K562 (cell line): ENCODE data around the gene TBC1D7.

Source experiments
- CHD4 ChIP-seq: fragments of 200-600 bp; sonication (generic); IDR thresholded peaks from 3 replicates; pipeline ENCODE4 v1.6.1; 2012; ENCODE audit warnings: low read depth, mild to moderate bottlenecking, mixed read lengths, low read length, inconsistent platforms; ENCODE audit not compliant: insufficient read depth, insufficient replicate concordance, poor library complexity, severe bottlenecking
- CTCF ChIP-seq, 3 experiments: IDR thresholded peaks in 2 of 3; conservative IDR thresholded peaks in 1 of 3; 2 replicates each; pipeline ENCODE4 v1.5.1; 2011 to 2012; ENCODE audit warnings: low read length in 3 of 3, mild to moderate bottlenecking in 3 of 3, control low read depth in 2 of 3, improper control_type of control experiment in 1 of 3, inconsistent platforms in 1 of 3, low read depth in 1 of 3, mixed read lengths in 1 of 3, moderate library complexity in 1 of 3; ENCODE audit not compliant: insufficient read depth in 2 of 3
- LCOR ChIP-seq: sonication (generic); formaldehyde crosslinking; IDR thresholded peaks from 2 replicates; pipeline ENCODE4 v1.8.0; 2022; ENCODE audit warnings: mild to moderate bottlenecking, missing genetic modification reagents
- PATZ1 ChIP-seq: fragments of 250-450 bp; sonication (Bioruptor Pico); IDR thresholded peaks from 2 replicates; pipeline ENCODE4 v1.5.0; 2020; ENCODE audit warnings: mild to moderate bottlenecking, borderline replicate concordance
- RAD21 ChIP-seq, 2 experiments: fragments of 250-450 bp in 1 of 2; fragments of 450-650 bp in 1 of 2; sonication (Bioruptor Pico) in 1 of 2; formaldehyde crosslinking in 1 of 2; IDR thresholded peaks in 1 of 2; conservative IDR thresholded peaks in 1 of 2; 2 replicates each; pipeline versions ENCODE4 v1.4.0 to v1.8.0; 2020 to 2022; ENCODE audit warnings: mild to moderate bottlenecking in 2 of 2, moderate library complexity in 1 of 2
- RCOR1 ChIP-seq, 2 experiments: IDR thresholded peaks; 2 replicates each; pipeline ENCODE4 v1.6.1; 2012; ENCODE audit warnings: low read depth in 2 of 2, low read length in 2 of 2, borderline replicate concordance in 1 of 2, improper control_type of control experiment in 1 of 2
- SREBF2 ChIP-seq: sonication (generic); formaldehyde crosslinking; IDR thresholded peaks from 2 replicates; pipeline ENCODE4 v1.4.0; 2020; ENCODE audit warnings: mild to moderate bottlenecking, missing genetic modification reagents
- TFAP4 ChIP-seq: sonication (generic); formaldehyde crosslinking; IDR thresholded peaks from 2 replicates; pipeline ENCODE4 v1.8.0; 2022; ENCODE audit warnings: missing genetic modification reagents, mild to moderate bottlenecking, moderate library complexity, borderline replicate concordance
- ZFX ChIP-seq: sonication (generic); formaldehyde crosslinking; IDR thresholded peaks from 2 replicates; pipeline ENCODE4 v1.8.0; 2022; ENCODE audit warnings: mild to moderate bottlenecking, missing genetic modification reagents, moderate library complexity
- ZNF561 ChIP-seq: fragments of 450-650 bp; formaldehyde crosslinking; conservative IDR thresholded peaks from 2 replicates; pipeline ENCODE4 v1.4.0; 2020; ENCODE audit warnings: mild to moderate bottlenecking, moderate library complexity
- ZNF589 ChIP-seq: fragments of 200-800 bp; sonication (Bioruptor generic); IDR thresholded peaks from 2 replicates; pipeline ENCODE4 v1.6.1; 2016; ENCODE audit warnings: low read depth, missing genetic modification characterization, missing compliant biosample characterization
- TF ChIP-seq, protein P1 (sequence below): sonication (generic); formaldehyde crosslinking; IDR thresholded peaks from 2 replicates; pipeline ENCODE4 v1.9.0; 2022; ENCODE audit warnings: mild to moderate bottlenecking, missing genetic modification reagents
- TF ChIP-seq, protein P2 (sequence below), 2 experiments: fragments of 450-650 bp in 1 of 2; sonication (generic) in 1 of 2; formaldehyde crosslinking; conservative IDR thresholded peaks; 2 replicates each; pipeline versions ENCODE4 v1.4.0 to v1.8.1; 2020 to 2022; ENCODE audit warnings: mild to moderate bottlenecking in 1 of 2, missing genetic modification reagents in 1 of 2

GRCh38 chr6:13318821-13319220, 9.5 kb downstream of the TBC1D7 start:
- TF ChIP-seq CTCF (IDR thresholded peaks at IDR 0.05 in 2 of 3, conservative IDR thresholded peaks at IDR 0.05 in 1 of 3; ENCODE audit: insufficient read depth in 2 of 3, low read depth in 1 of 3, low read length in 3 of 3): no peak
- TF ChIP-seq RCOR1 (IDR thresholded peaks at IDR 0.05; ENCODE audit: borderline replicate concordance in 1 of 2, low read depth in 2 of 2, low read length in 2 of 2): no peak
- TF ChIP-seq, protein P1, sequence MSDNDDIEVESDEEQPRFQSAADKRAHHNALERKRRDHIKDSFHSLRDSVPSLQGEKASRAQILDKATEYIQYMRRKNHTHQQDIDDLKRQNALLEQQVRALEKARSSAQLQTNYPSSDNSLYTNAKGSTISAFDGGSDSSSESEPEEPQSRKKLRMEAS (CRISPR knock-in tag): no peak
- TF ChIP-seq ZFX (CRISPR knock-in tag): no peak
- no peak for TF ChIP-seq TFAP4 (CRISPR knock-in tag)
- TF ChIP-seq PATZ1 (CRISPR knock-in tag): no peak
- TF ChIP-seq, protein P2, sequence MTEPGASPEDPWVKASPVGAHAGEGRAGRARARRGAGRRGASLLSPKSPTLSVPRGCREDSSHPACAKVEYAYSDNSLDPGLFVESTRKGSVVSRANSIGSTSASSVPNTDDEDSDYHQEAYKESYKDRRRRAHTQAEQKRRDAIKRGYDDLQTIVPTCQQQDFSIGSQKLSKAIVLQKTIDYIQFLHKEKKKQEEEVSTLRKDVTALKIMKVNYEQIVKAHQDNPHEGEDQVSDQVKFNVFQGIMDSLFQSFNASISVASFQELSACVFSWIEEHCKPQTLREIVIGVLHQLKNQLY (CRISPR knock-in tag; conservative IDR thresholded peaks at IDR 0.05): no peak
- no peak for TF ChIP-seq LCOR
- no peak for TF ChIP-seq CHD4
- no peak for TF ChIP-seq SREBF2 (CRISPR knock-in tag)
- TF ChIP-seq RAD21 (CRISPR knock-in tag; conservative IDR thresholded peaks at IDR 0.05 in 1 of 2, IDR thresholded peaks at IDR 0.05 in 1 of 2): no peak
- no peak for TF ChIP-seq ZNF589 (CRISPR knock-in tag)
- no peak for TF ChIP-seq ZNF561
